ENCODE data around the gene COQ4. TPM values are rescaled to one million over a fixed set of nuclear protein-coding genes. Genes with fewer than 3 reads are reported as not detected.

The COQ4 gene
- total RNA-seq, 1 experiment from 2014 or later, result 28.1 TPM

DNA sequence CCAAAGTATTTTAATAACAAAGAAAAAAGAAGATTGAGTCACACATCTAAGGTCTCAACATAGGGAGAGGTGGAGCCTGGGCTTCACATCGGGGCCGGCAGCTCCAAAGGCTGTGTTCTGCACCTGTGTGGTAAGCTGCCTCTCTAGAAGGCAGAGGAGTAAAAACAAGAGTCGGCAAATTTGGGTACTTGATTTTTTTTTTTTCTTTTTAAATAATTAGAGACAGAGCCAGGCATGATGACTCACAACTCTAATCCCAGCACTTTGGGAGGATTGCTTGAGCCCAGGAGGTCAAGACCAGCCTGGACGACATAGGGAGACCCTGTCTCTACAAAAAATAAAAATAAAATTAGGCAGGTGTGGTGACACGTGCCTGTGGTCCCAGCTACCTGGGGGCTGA lies 53.2 kb downstream of the COQ4 start:
- Histone ChIP-seq H3F3A (ENCODE audit: low read length, unreplicated experiment) (no peaks in the 10 kb centered on the region), H3K9me2 (replicated peaks; ENCODE audit: low read length) (no peaks in the 10 kb centered on the region), H3K79me2 (ENCODE audit: low read length) (peaks cover 41% of the 10 kb centered on the region), H3K27ac (ENCODE audit: low read length) (no peak overlapping the region), H3K36me3 (ENCODE audit: low read depth, low read length) (no peaks in the 10 kb centered on the region; the same call in 1 of the 2 replicates), H3K9ac (ENCODE audit: low read length) (no peak overlapping the region), H3K4me3 (ENCODE audit: low read length) (no peak overlapping the region), H4K20me1 (ENCODE audit: low read length) (no peaks in the 10 kb centered on the region), H3K4me1 (ENCODE audit: insufficient read depth, low read length) (peaks cover 7% of the 10 kb centered on the region; the same call in 1 of the 2 replicates), H3K27me3 (ENCODE audit: low read length) (no peaks in the 10 kb centered on the region), H3K9me3 (ENCODE audit: low read length) (no peaks in the 10 kb centered on the region), H2AFZ (ENCODE audit: low read length) (no peak overlapping the region), H3K4me2 (ENCODE audit: low read length) (no peak overlapping the region)
- no TSS peak for BruUV-seq (replicated peaks)
- ATAC-seq (no peak), DNase-seq (no peak)
- TF ChIP-seq, protein P1, sequence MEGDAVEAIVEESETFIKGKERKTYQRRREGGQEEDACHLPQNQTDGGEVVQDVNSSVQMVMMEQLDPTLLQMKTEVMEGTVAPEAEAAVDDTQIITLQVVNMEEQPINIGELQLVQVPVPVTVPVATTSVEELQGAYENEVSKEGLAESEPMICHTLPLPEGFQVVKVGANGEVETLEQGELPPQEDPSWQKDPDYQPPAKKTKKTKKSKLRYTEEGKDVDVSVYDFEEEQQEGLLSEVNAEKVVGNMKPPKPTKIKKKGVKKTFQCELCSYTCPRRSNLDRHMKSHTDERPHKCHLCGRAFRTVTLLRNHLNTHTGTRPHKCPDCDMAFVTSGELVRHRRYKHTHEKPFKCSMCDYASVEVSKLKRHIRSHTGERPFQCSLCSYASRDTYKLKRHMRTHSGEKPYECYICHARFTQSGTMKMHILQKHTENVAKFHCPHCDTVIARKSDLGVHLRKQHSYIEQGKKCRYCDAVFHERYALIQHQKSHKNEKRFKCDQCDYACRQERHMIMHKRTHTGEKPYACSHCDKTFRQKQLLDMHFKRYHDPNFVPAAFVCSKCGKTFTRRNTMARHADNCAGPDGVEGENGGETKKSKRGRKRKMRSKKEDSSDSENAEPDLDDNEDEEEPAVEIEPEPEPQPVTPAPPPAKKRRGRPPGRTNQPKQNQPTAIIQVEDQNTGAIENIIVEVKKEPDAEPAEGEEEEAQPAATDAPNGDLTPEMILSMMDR (conservative IDR thresholded peaks at IDR 0.05; ENCODE audit: low read depth, low read length), result no peak
- TF ChIP-seq EZH2 (IDR thresholded peaks at IDR 0.05; ENCODE audit: low read length, unreplicated experiment) (no peak), EZH2phosphoT487 (IDR thresholded peaks at IDR 0.05; ENCODE audit: borderline replicate concordance, low read length) (no peak)
- ChIA-PET POLR2A (ENCODE audit: unreplicated experiment) (no interaction called here), CTCF (no interaction called here)
- intact Hi-C loops (cut with micrococcal nuclease), result no loop called here

DNA sequence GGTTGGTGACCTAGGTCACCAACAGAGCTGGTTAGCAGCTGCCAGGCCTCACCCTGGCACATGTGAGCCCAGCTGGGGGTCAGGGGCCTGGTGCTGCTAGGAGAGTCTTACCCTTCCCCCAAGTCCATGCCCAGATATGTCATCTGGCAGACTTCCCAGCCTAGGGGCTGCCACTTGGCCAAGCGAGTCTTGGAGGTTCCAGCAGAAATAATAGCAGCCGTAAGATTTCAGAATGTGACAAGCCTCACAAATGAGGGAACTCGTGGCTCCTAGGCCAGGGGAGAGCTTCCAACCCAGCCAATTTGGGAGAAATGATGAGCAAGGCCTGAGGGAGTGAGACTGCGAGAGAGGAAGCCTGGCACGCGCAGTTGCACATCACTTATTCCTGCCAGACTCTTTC lies 59.6 kb downstream of the COQ4 start:
- ATAC-seq, result no peak
- no peak overlapping the region for H2AFZ ChIP-seq (ENCODE audit: low read length)
- intact Hi-C loops (cut with micrococcal nuclease), result no loop called here
- no peaks in the 10 kb centered on the region for H3K27me3 ChIP-seq (ENCODE audit: low read length)
- no peaks in the 10 kb centered on the region for H3K4me1 ChIP-seq (ENCODE audit: insufficient read depth, low read length)
- TF ChIP-seq EZH2 (IDR thresholded peaks at IDR 0.05; ENCODE audit: low read length, unreplicated experiment), result no peak
- no peak for TF ChIP-seq EZH2phosphoT487 (IDR thresholded peaks at IDR 0.05; ENCODE audit: borderline replicate concordance, low read length)
- TF ChIP-seq, protein P1 (conservative IDR thresholded peaks at IDR 0.05; ENCODE audit: low read depth, low read length), result no peak
- no peaks in the 10 kb centered on the region for H3K9me3 ChIP-seq (ENCODE audit: low read length)
- no peaks in the 10 kb centered on the region for H3F3A ChIP-seq (ENCODE audit: low read length, unreplicated experiment)
- POLR2A ChIA-PET (ENCODE audit: unreplicated experiment), result no interaction called here
- H4K20me1 ChIP-seq (ENCODE audit: low read length), result no peaks in the 10 kb centered on the region
- H3K9ac ChIP-seq (ENCODE audit: low read length), result no peak overlapping the region
- DNase-seq, result no peak
- no peak overlapping the region for H3K27ac ChIP-seq (ENCODE audit: low read length)
- CTCF ChIA-PET, result no interaction called here
- no TSS peak for BruUV-seq (replicated peaks)
- H3K36me3 ChIP-seq (ENCODE audit: low read depth, low read length), result peaks cover 2% of the 10 kb centered on the region; the same call in 1 of the 2 replicates
- H3K9me2 ChIP-seq (replicated peaks; ENCODE audit: low read length), result no peaks in the 10 kb centered on the region
- no peak overlapping the region for H3K4me2 ChIP-seq (ENCODE audit: low read length)
- H3K4me3 ChIP-seq (ENCODE audit: low read length), result no peak overlapping the region
- no peaks in the 10 kb centered on the region for H3K79me2 ChIP-seq (ENCODE audit: low read length)

DNA sequence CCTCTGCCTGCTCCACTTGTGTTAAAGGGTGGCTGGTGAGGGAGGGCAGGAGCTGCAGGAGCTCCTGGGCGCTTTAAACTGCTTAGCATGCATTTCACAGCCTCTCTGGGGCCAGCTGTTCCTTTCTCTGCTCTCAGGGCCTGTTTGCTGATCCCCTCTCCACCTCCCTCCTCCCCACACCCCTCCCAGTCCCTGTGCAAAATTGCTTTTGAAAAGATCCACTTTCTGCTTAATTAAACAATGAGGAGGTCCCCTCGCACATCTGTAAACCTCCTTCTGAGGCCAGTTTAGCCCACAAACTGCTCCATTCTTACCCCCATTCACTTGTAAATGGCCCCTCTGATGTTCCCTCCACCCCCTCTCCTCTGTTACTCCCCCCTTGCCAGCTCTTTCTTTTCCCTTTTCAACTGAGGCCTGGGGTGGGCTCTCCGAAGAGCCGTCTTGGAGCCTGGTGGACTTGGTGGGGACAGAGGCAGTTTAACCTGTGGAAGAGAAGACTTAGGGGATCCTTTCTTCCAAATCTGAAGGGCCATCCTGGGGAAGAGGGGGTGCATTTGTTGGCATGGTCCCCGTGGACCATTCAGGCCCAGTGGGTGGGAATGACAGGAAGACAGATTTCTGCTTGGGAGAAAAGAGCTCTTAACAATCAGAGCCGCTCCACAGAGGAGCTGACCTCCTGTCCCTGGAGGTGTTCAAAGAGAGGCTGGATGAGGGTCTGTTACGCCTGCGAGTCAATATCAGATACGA lies 60.5 kb downstream of the COQ4 start:
- no peak for DNase-seq
- H3K27me3 ChIP-seq (ENCODE audit: low read length), result no peaks in the 10 kb centered on the region
- H3K4me2 ChIP-seq (ENCODE audit: low read length), result no peak overlapping the region
- no TSS peak for BruUV-seq (replicated peaks)
- POLR2A ChIA-PET (ENCODE audit: unreplicated experiment), result no interaction called here
- TF ChIP-seq, protein P1 (conservative IDR thresholded peaks at IDR 0.05; ENCODE audit: low read depth, low read length), result no peak
- no peak for TF ChIP-seq EZH2 (IDR thresholded peaks at IDR 0.05; ENCODE audit: low read length, unreplicated experiment)
- no peak for TF ChIP-seq EZH2phosphoT487 (IDR thresholded peaks at IDR 0.05; ENCODE audit: borderline replicate concordance, low read length)
- no peaks in the 10 kb centered on the region for H3K9me3 ChIP-seq (ENCODE audit: low read length)
- intact Hi-C loops (cut with micrococcal nuclease), result no loop called here
- H3K9ac ChIP-seq (ENCODE audit: low read length), result no peak overlapping the region
- H3K36me3 ChIP-seq (ENCODE audit: low read depth, low read length), result peaks cover 2% of the 10 kb centered on the region; the same call in 1 of the 2 replicates
- H3K79me2 ChIP-seq (ENCODE audit: low read length), result no peaks in the 10 kb centered on the region
- no peak overlapping the region for H2AFZ ChIP-seq (ENCODE audit: low read length)
- H3K4me1 ChIP-seq (ENCODE audit: insufficient read depth, low read length), result no peaks in the 10 kb centered on the region
- ATAC-seq, result no peak
- H4K20me1 ChIP-seq (ENCODE audit: low read length), result no peaks in the 10 kb centered on the region
- no peaks in the 10 kb centered on the region for H3K9me2 ChIP-seq (replicated peaks; ENCODE audit: low read length)
- CTCF ChIA-PET, result no interaction called here
- H3K4me3 ChIP-seq (ENCODE audit: low read length), result no peak overlapping the region
- H3F3A ChIP-seq (ENCODE audit: low read length, unreplicated experiment), result no peaks in the 10 kb centered on the region
- H3K27ac ChIP-seq (ENCODE audit: low read length), result no peak overlapping the region

Data from PC-3 (cell line).